Fibroblast of skin of left quadriceps (primary cell): Measurements from ENCODE around the gene ARFGEF3.

ENCODE experiments used
- DNase-seq, 2 experiments: peaks; one replicate each; pipeline ENCODE4 v3.0.0-alpha.2; 2013; ENCODE audit warnings: low read depth in 2 of 2

Gene ARFGEF3

GRCh38 chr6:138241381-138241780 lies 79.6 kb downstream of the ARFGEF3 start:
- no peak for DNase-seq

- no peak for DNase-seq
These were observed 80.2 kb downstream of the ARFGEF3 start for GRCh38 chr6:138241934-138242333.

GRCh38 chr6:138242987-138243592 lies 81.4 kb downstream of the ARFGEF3 start:
- DNase-seq, result no peak

- DNase-seq, result no peak
These were observed 84.0 kb downstream of the ARFGEF3 start for GRCh38 chr6:138245751-138246150.

GRCh38 chr6:138246650-138247440 lies 85.1 kb downstream of the ARFGEF3 start:
- DNase-seq, result no peak

GRCh38 chr6:138248011-138248410 lies 86.3 kb downstream of the ARFGEF3 start:
- DNase-seq, result no peak

GRCh38 chr6:138248878-138249277 lies 87.1 kb downstream of the ARFGEF3 start:
- no peak for DNase-seq

- DNase-seq, result no peak
These were observed 88.3 kb downstream of the ARFGEF3 start for GRCh38 chr6:138250053-138250452.

GRCh38 chr6:138250513-138251247 lies 88.9 kb downstream of the ARFGEF3 start:
- DNase-seq, result peak; percentile 52 to 54

GRCh38 chr6:138253731-138254130 lies 92.0 kb downstream of the ARFGEF3 start:
- DNase-seq, result no peak

- no peak for DNase-seq
These were observed 93.7 kb downstream of the ARFGEF3 start for GRCh38 chr6:138255443-138255842.

- no peak for DNase-seq
These were observed 95.9 kb downstream of the ARFGEF3 start for GRCh38 chr6:138257638-138258040.

GRCh38 chr6:138258197-138258596 lies 96.5 kb downstream of the ARFGEF3 start:
- no peak for DNase-seq

GRCh38 chr6:138258991-138259390 lies 97.3 kb downstream of the ARFGEF3 start:
- DNase-seq, result no peak

GRCh38 chr6:138261116-138261780 lies 99.5 kb downstream of the ARFGEF3 start:
- no peak for DNase-seq

GRCh38 chr6:138263963-138264362 lies 102.2 kb downstream of the ARFGEF3 start:
- no peak for DNase-seq

GRCh38 chr6:138264372-138264880 lies 102.7 kb downstream of the ARFGEF3 start:
- no peak for DNase-seq

GRCh38 chr6:138266095-138266494 lies 104.4 kb downstream of the ARFGEF3 start:
- no peak for DNase-seq

- no peak for DNase-seq
These were observed 106.5 kb downstream of the ARFGEF3 start for GRCh38 chr6:138267971-138268895.

GRCh38 chr6:138271451-138271850 lies 109.7 kb downstream of the ARFGEF3 start:
- DNase-seq, result no peak
